HL-60 (cell line): Measurements from ENCODE around the gene BTBD16.

Source experiments
- GABPA ChIP-seq: IDR thresholded peaks from 2 replicates; pipeline ENCODE4 v1.6.1; 2012; ENCODE audit warnings: low read depth
- POLR2AphosphoS5 ChIP-seq: IDR thresholded peaks from 2 replicates; pipeline ENCODE4 v1.6.1; 2012; ENCODE audit warnings: low read depth
- SPI1 ChIP-seq: IDR thresholded peaks from 2 replicates; pipeline ENCODE4 v1.6.1; 2012; ENCODE audit warnings: low read depth, mild to moderate bottlenecking, borderline replicate concordance
- TF ChIP-seq, protein P1 (sequence below): IDR thresholded peaks from one replicate; pipeline ENCODE4 v1.5.1; 2011; ENCODE audit warnings: low read length, control low read depth, inconsistent platforms; ENCODE audit not compliant: insufficient read depth

DNA sequence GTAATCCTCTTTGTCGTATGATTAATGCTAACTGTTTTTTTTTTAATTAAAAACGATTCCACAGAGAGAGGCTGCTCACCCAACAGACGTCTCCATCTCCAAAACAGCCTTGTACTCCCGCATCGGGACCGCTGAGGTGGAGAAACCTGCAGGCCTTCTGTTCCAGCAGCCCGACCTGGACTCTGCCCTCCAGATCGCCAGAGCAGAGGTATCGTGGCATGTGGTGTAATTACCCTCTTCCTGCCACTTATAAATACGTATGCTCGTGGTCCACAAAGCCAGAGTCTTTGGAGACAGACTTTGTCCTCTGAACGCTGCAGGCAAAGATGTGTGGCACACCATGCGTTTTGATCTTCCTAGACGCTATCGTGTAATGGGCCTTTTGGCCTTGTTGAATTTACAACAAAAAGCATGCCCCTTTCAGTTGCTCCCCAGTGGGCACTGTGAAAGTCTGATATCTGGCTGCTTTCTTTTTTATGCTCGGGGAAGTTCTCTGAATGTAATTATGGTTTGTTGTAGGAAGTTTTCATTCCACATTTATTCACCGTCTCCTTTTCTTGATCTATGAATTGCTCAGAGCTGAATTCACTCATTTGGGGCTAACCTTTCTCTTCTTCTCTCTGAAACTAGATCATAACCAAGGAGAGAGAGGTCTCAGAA is 33.6 kb upstream of the BTBD16 start:
- TF ChIP-seq, protein P1, sequence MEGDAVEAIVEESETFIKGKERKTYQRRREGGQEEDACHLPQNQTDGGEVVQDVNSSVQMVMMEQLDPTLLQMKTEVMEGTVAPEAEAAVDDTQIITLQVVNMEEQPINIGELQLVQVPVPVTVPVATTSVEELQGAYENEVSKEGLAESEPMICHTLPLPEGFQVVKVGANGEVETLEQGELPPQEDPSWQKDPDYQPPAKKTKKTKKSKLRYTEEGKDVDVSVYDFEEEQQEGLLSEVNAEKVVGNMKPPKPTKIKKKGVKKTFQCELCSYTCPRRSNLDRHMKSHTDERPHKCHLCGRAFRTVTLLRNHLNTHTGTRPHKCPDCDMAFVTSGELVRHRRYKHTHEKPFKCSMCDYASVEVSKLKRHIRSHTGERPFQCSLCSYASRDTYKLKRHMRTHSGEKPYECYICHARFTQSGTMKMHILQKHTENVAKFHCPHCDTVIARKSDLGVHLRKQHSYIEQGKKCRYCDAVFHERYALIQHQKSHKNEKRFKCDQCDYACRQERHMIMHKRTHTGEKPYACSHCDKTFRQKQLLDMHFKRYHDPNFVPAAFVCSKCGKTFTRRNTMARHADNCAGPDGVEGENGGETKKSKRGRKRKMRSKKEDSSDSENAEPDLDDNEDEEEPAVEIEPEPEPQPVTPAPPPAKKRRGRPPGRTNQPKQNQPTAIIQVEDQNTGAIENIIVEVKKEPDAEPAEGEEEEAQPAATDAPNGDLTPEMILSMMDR: no peak
- TF ChIP-seq POLR2AphosphoS5 (no peak), SPI1 (no peak), GABPA (no peak)
